Ishikawa (cell line): ENCODE results near the gene NUBP1.

Experiments used
- CEBPB ChIP-seq: IDR thresholded peaks from 2 replicates; pipeline ENCODE4 v1.6.1; 2012
- CREB1 ChIP-seq: IDR thresholded peaks from 2 replicates; pipeline ENCODE4 v1.6.1; 2012; ENCODE audit warnings: low read depth
- EGR1 ChIP-seq: IDR thresholded peaks from 2 replicates; pipeline ENCODE4 v1.6.1; 2012
- EP300 ChIP-seq: IDR thresholded peaks from 2 replicates; pipeline ENCODE4 v1.6.1; 2012; ENCODE audit warnings: borderline replicate concordance
- FOXM1 ChIP-seq: IDR thresholded peaks from 2 replicates; pipeline ENCODE4 v1.6.1; 2012; ENCODE audit warnings: low read depth, borderline replicate concordance
- MAX ChIP-seq: IDR thresholded peaks from 2 replicates; pipeline ENCODE4 v1.6.1; 2012
- NFIC ChIP-seq: IDR thresholded peaks from 2 replicates; pipeline ENCODE4 v1.6.1; 2012
- RAD21 ChIP-seq: IDR thresholded peaks from 2 replicates; pipeline ENCODE4 v1.6.1; 2012; ENCODE audit warnings: low read depth
- REST ChIP-seq: IDR thresholded peaks from 2 replicates; pipeline ENCODE4 v1.6.1; 2012; ENCODE audit warnings: low read depth, mild to moderate bottlenecking
- TAF1 ChIP-seq: IDR thresholded peaks from 2 replicates; pipeline ENCODE4 v1.6.1; 2012; ENCODE audit warnings: low read depth, mild to moderate bottlenecking
- TCF12 ChIP-seq: IDR thresholded peaks from 2 replicates; pipeline ENCODE4 v1.6.1; 2012; ENCODE audit warnings: low read depth
- TEAD4 ChIP-seq: IDR thresholded peaks from 2 replicates; pipeline ENCODE4 v1.6.1; 2012
- YY1 ChIP-seq: IDR thresholded peaks from 2 replicates; pipeline ENCODE4 v1.6.1; 2012; ENCODE audit warnings: low read depth
- ZBTB7A ChIP-seq: IDR thresholded peaks from 2 replicates; pipeline ENCODE4 v1.6.1; 2012; ENCODE audit warnings: low read depth
- TF ChIP-seq, protein P1 (sequence below): IDR thresholded peaks from 2 replicates; pipeline ENCODE4 v1.6.1; 2012

Gene NUBP1

GRCh38 chr16:10812312-10813098 is 68.9 kb downstream of the NUBP1 start:
- TF ChIP-seq NFIC, result no peak
- TF ChIP-seq EP300, result no peak
- TF ChIP-seq MAX, result no peak
- no peak for TF ChIP-seq CREB1
- TF ChIP-seq REST, result no peak
- TF ChIP-seq TAF1, result no peak
- TF ChIP-seq TCF12, result no peak
- TF ChIP-seq FOXM1, result no peak
- TF ChIP-seq CEBPB, result no peak
- TF ChIP-seq TEAD4, result no peak
- TF ChIP-seq EGR1, result no peak
- TF ChIP-seq RAD21, result no peak
- TF ChIP-seq, protein P1, sequence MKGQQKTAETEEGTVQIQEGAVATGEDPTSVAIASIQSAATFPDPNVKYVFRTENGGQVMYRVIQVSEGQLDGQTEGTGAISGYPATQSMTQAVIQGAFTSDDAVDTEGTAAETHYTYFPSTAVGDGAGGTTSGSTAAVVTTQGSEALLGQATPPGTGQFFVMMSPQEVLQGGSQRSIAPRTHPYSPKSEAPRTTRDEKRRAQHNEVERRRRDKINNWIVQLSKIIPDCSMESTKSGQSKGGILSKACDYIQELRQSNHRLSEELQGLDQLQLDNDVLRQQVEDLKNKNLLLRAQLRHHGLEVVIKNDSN, result no peak
- TF ChIP-seq YY1, result no peak
- no peak for TF ChIP-seq ZBTB7A

- TF ChIP-seq EGR1, result no peak
- TF ChIP-seq CEBPB, result no peak
- TF ChIP-seq, protein P1, result no peak
- no peak for TF ChIP-seq YY1
- no peak for TF ChIP-seq CREB1
- TF ChIP-seq TEAD4, result no peak
- no peak for TF ChIP-seq REST
- TF ChIP-seq TCF12, result no peak
Measured at GRCh38 chr16:10813099-10813455, 69.4 kb downstream of the NUBP1 start.

DNA sequence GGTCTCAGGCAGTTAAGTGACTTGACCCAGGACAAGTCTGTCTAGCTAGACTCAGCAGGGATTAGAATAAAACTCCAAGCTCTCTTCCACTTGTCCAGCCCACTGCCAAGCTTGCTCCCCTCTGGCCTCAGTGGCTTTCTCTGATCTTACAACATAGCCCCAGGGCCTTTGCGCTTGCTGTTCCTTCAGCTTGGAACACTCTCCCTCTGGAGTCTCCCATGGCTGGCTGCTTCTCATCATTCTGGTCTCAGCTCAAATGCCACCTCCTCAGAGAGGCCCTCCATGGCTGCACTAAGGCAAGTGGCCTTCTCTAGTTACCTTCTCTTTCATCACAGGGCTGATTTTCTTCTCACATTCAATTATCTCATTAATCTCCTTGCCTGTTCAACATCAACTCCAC is 73.9 kb downstream of the NUBP1 start:
- TF ChIP-seq TCF12 (no peak), YY1 (no peak), FOXM1 (no peak), CEBPB (no peak), CREB1 (no peak), REST (no peak), NFIC (no peak)
- TF ChIP-seq, protein P1, result no peak

GRCh38 chr16:10817963-10818941 is 74.6 kb downstream of the NUBP1 start, which contains the start of gene TVP23A:
Gene TVP23A (minus strand): TSS chr16:10818794. CDS start chr16:10818493, 301 bp downstream.
- TF ChIP-seq EGR1 (no peak), EP300 (no peak), MAX (no peak), CEBPB (no peak), RAD21 (no peak), YY1 (no peak), FOXM1 (no peak)
- TF ChIP-seq, protein P1, result no peak
